ENCODE results near the gene DCDC2C.

Gene DCDC2C

DNA sequence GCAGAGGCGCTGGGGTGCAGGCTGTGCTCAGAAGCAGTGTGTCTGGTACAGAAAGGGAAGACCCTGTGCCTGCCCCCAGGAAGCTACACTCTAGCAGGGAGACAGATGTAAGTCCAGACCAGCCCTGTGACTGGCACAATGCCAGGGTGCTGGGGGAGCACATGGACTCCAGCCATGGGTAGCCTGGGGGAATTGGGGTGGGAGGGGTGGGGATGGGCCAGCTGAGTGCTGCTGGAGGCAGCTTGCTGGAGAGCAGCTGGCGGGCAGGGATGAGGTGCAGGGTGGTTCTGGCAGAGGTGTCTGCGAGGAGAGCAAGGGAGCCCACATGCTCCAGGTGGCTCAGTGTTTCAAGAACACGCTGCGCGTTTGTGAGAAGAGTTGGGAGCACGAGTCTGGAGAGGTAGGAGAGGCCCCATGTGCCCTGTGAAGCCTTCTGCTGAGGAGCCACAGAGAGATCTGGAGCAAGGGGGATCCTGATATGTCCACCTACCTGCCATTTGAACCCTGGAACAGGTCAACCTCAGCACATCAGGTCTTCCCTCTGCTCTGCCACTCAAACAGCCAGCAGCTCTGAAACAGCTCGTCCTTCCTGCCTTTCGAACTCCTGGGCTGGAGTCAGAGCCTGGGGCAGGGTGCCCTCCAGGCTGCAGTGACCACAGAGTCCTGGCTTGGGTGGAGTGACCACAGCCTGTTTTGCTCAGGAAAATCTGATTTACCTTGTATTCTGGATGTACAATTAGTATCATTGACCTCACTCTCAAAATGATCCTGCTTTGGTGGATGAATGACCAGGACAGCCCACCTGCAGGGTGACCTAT lies 30.3 kb upstream of the DCDC2C start:
- Histone ChIP-seq H3K9ac (ENCODE audit: low read length) (no peak overlapping the region), H3K4me3 (ENCODE audit: low read length) (no peak overlapping the region), H4K20me1 (ENCODE audit: insufficient read depth, low read length) (no peaks in the 10 kb centered on the region), H2AFZ (ENCODE audit: low read depth, low read length) (no peak overlapping the region), H3K27me3 (ENCODE audit: low read depth, low read length) (no peaks in the 10 kb centered on the region), H3K27ac (ENCODE audit: low read length) (no peak overlapping the region), H3K79me2 (ENCODE audit: low read length) (no peaks in the 10 kb centered on the region), H3K9me3 (ENCODE audit: insufficient read depth, low read length) (no peaks in the 10 kb centered on the region), H3K4me1 (ENCODE audit: low read length) (peaks cover under 1% of the 10 kb centered on the region; the same call in 1 of the 2 replicates), H3K4me2 (ENCODE audit: low read length) (no peak overlapping the region), H3K36me3 (replicated peaks; ENCODE audit: low read depth, low read length) (no peaks in the 10 kb centered on the region)
- TF ChIP-seq EZH2phosphoT487 (IDR thresholded peaks at IDR 0.05; ENCODE audit: low read depth) = no peak
- TF ChIP-seq, protein P1, sequence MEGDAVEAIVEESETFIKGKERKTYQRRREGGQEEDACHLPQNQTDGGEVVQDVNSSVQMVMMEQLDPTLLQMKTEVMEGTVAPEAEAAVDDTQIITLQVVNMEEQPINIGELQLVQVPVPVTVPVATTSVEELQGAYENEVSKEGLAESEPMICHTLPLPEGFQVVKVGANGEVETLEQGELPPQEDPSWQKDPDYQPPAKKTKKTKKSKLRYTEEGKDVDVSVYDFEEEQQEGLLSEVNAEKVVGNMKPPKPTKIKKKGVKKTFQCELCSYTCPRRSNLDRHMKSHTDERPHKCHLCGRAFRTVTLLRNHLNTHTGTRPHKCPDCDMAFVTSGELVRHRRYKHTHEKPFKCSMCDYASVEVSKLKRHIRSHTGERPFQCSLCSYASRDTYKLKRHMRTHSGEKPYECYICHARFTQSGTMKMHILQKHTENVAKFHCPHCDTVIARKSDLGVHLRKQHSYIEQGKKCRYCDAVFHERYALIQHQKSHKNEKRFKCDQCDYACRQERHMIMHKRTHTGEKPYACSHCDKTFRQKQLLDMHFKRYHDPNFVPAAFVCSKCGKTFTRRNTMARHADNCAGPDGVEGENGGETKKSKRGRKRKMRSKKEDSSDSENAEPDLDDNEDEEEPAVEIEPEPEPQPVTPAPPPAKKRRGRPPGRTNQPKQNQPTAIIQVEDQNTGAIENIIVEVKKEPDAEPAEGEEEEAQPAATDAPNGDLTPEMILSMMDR (IDR thresholded peaks at IDR 0.05; ENCODE audit: low read depth, low read length) = no peak

DNA sequence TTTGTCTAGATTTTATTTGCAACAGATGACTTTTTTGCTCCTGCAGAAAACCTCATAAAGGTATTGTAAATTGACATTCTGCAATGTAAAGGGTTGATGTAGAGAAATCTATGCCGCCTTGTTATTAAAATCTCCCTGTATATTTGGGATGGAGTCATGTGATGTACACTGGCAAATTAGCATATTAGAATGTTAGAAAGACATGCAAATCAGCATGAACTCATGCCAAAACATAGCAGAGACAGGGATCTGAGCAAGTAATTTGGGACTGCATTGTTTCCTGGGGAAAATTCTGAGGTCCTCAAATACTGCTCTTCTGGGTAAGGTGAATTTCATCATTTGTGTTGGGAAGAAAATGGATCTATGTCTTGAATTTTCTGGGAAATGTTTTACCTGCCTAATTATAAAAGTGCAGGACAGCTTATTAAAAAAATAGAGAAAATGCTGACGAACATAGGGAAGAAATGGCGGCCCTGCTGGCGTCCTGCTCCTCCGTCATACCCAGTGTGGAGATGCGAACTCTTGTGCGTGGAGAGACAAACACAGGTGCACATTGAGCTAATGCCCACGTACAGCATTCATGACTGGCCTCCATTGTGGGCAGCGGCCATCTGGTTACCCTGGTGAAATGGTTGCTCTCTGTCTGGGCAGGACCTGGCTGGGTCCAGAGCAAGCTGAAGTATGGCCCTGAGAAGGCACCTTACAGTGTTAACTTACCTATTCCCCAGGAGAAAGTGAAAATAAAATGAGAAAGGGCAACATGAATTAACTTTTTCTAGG lies 29.1 kb upstream of the DCDC2C start:
- no peak overlapping the region for H3K4me3 ChIP-seq (ENCODE audit: low read length)
- H3K27ac ChIP-seq (ENCODE audit: low read length) = no peak overlapping the region
- no peaks in the 10 kb centered on the region for H3K4me1 ChIP-seq (ENCODE audit: low read length)
- H3K9me3 ChIP-seq (ENCODE audit: insufficient read depth, low read length) = no peaks in the 10 kb centered on the region
- H3K4me2 ChIP-seq (ENCODE audit: low read length) = no peak overlapping the region
- no peaks in the 10 kb centered on the region for H3K27me3 ChIP-seq (ENCODE audit: low read depth, low read length)
- H3K9ac ChIP-seq (ENCODE audit: low read length) = no peak overlapping the region
- no peaks in the 10 kb centered on the region for H4K20me1 ChIP-seq (ENCODE audit: insufficient read depth, low read length)
- no peaks in the 10 kb centered on the region for H3K79me2 ChIP-seq (ENCODE audit: low read length)
- no peaks in the 10 kb centered on the region for H3K36me3 ChIP-seq (replicated peaks; ENCODE audit: low read depth, low read length)
- TF ChIP-seq EZH2phosphoT487 (IDR thresholded peaks at IDR 0.05; ENCODE audit: low read depth) = no peak
- TF ChIP-seq, protein P1 (IDR thresholded peaks at IDR 0.05; ENCODE audit: low read depth, low read length) = no peak
- no peak overlapping the region for H2AFZ ChIP-seq (ENCODE audit: low read depth, low read length)

DNA sequence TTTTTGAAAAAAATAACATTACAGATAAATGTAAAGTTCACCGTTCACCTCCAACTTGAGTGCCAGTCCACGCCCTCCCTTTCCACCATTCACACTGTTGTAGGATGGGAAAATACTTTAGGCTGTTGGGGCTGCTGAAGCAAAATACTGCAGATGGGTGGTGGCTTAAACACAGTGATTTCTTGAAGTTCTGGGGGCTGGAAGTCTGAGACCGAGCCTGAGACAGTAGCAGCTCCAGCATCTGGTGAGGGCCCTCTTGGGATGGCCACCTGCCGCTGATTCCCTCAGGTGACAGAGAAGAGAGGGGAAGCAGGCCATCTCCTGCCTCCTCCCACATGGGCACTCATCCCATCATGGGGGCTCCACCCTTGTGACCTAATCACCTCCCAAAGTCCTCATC lies 27.7 kb upstream of the DCDC2C start:
- no peaks in the 10 kb centered on the region for H3K27me3 ChIP-seq (ENCODE audit: low read depth, low read length)
- no peak for TF ChIP-seq EZH2phosphoT487 (IDR thresholded peaks at IDR 0.05; ENCODE audit: low read depth)
- TF ChIP-seq, protein P1 (IDR thresholded peaks at IDR 0.05; ENCODE audit: low read depth, low read length) = no peak
- no peak overlapping the region for H3K4me3 ChIP-seq (ENCODE audit: low read length)
- H3K4me2 ChIP-seq (ENCODE audit: low read length) = no peak overlapping the region
- no peak overlapping the region for H2AFZ ChIP-seq (ENCODE audit: low read depth, low read length)
- H3K27ac ChIP-seq (ENCODE audit: low read length) = no peak overlapping the region
- no peak overlapping the region for H3K9ac ChIP-seq (ENCODE audit: low read length)
- H3K4me1 ChIP-seq (ENCODE audit: low read length) = no peaks in the 10 kb centered on the region
- H3K36me3 ChIP-seq (replicated peaks; ENCODE audit: low read depth, low read length) = no peaks in the 10 kb centered on the region
- H3K79me2 ChIP-seq (ENCODE audit: low read length) = no peaks in the 10 kb centered on the region
- no peaks in the 10 kb centered on the region for H3K9me3 ChIP-seq (ENCODE audit: insufficient read depth, low read length)
- no peaks in the 10 kb centered on the region for H4K20me1 ChIP-seq (ENCODE audit: insufficient read depth, low read length)

DNA sequence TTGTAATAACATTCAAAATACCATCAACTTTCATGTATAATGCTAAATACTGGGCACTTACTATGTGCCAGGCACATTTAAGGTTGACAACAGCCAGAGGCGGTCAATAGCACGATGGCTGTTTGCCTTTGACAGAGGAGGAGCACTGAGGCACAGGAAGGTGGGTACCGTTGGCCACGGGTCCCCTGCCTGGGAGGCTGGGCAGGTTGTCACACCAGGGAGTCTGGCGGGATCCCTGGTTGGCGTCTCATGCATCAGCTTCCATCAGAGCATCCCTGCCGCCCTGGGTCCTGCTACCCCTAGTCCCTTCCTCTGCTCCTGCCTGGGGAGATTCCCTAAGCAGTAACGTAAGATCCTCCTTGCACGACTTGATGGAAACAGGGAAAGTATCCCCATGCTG lies 25.9 kb upstream of the DCDC2C start:
- H3K4me1 ChIP-seq (ENCODE audit: low read length) = peaks cover 6% of the 10 kb centered on the region
- H3K9me3 ChIP-seq (ENCODE audit: insufficient read depth, low read length) = no peaks in the 10 kb centered on the region
- H4K20me1 ChIP-seq (ENCODE audit: insufficient read depth, low read length) = no peaks in the 10 kb centered on the region
- no peak for TF ChIP-seq EZH2phosphoT487 (IDR thresholded peaks at IDR 0.05; ENCODE audit: low read depth)
- TF ChIP-seq, protein P1 (IDR thresholded peaks at IDR 0.05; ENCODE audit: low read depth, low read length) = no peak
- H3K4me3 ChIP-seq (ENCODE audit: low read length) = no peak overlapping the region
- H3K79me2 ChIP-seq (ENCODE audit: low read length) = no peaks in the 10 kb centered on the region
- no peak overlapping the region for H3K27ac ChIP-seq (ENCODE audit: low read length)
- no peak overlapping the region for H3K4me2 ChIP-seq (ENCODE audit: low read length)
- no peaks in the 10 kb centered on the region for H3K27me3 ChIP-seq (ENCODE audit: low read depth, low read length)
- no peak overlapping the region for H3K9ac ChIP-seq (ENCODE audit: low read length)
- H3K36me3 ChIP-seq (replicated peaks; ENCODE audit: low read depth, low read length) = no peaks in the 10 kb centered on the region
- no peak overlapping the region for H2AFZ ChIP-seq (ENCODE audit: low read depth, low read length)
